ENCODE measurements around the gene PDF.

Gene PDF

DNA sequence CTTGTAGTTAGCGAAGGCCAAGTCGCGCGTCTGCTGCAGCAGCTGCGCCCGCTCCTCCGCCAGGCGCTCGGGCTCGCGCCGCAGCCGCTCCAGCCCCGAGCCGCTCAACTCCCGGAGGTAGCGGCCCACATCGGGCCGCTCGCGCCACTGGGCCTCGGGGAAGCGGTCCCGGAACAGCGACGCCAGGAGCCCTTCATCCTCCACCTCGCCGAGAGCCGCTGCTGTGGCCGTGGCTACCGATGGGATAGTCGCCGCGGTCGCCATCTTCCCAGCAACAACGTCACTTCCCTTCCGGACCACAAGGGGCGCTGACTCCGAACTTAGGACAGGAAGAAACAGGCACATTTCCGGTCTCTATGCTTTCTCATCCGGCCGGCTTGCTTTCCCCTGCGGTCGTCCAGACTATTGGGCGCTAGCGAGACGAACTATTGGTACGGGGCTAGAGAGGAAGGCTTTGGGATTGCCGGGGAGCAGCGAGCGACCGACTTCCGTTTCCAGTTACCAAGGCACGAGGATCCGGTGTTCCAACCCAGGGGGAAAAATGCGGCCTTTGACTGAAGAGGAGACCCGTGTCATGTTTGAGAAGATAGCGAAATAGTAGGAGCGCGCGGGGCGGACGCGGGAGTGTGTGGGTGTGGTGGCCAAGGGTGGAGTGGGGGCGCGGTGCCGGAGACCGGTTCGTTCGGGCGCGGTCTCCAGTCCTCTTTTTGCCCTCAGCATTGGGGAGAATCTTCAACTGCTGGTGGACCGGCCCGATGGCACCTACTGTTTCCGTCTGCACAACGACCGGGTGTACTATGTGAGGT is 9.1 kb upstream of the PDF start, which contains the start of the genes COG8 and NIP7:
Gene COG8 (minus strand): TSS at position 276 of the 806 bp plus-strand sequence. CDS start 12 bp downstream, at position 264.
Gene NIP7 (plus strand): TSS at position 484 of the 806 bp plus-strand sequence. CDS start 58 bp downstream, at position 542.
- peak; percentile 98 for DNase-seq (ENCODE audit: low spot score)

DNA sequence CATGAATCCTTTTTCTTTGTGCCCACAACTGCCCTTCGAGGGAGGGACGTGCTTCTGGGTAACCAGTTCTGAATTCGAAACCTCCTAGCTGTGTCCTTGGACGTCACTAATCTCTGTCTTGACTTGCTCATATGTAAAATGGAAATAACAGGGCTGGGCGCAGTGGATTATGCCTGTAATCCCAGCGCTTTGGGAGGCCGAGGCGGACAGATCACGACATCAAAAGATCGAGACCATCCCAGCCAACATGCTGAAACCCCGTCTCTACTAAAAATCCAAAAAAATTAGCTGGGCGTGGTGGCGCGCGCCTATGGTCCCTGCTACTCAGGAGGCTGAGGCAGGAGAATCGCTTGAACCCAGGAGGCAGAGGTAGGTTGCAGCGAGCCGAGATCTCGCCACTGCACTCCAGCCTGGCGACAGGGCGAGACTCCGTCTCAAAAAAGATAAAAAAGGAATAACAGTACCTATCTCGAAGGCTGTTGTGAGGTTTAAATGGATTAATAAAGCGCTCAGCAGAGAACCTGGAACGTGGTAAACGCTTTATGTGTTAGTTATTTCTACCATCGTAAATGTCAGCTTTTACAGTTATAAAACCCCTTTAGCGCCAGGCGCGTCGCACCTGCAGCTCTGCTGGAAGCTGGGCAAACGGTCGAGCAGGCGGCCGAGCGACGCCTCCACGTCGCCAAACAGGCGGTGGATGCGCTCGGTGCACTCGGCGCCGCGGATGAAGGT is 8.3 kb upstream of the PDF start:
- no peak for DNase-seq (ENCODE audit: low spot score)

DNA sequence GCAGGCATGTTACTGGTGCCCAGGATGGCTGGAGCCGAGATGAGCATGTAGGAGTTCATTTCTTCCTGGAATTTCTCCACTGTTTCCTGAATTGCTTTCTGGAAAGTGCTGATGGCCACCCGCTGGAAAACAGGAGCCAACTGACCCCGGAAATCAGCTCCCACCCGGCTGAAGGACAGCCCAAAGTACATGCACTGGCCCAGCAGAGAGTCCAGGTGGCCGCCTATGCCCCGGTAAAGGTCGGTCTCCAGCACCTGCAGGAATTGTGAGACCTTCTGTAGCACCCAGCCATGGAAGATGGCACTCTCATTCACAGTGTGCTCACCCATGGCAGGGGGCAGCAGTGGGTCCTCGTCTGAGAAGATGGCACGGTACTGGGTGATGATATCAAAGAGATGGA is 4.3 kb upstream of the PDF start:
- DNase-seq (ENCODE audit: low spot score) = no peak

DNA sequence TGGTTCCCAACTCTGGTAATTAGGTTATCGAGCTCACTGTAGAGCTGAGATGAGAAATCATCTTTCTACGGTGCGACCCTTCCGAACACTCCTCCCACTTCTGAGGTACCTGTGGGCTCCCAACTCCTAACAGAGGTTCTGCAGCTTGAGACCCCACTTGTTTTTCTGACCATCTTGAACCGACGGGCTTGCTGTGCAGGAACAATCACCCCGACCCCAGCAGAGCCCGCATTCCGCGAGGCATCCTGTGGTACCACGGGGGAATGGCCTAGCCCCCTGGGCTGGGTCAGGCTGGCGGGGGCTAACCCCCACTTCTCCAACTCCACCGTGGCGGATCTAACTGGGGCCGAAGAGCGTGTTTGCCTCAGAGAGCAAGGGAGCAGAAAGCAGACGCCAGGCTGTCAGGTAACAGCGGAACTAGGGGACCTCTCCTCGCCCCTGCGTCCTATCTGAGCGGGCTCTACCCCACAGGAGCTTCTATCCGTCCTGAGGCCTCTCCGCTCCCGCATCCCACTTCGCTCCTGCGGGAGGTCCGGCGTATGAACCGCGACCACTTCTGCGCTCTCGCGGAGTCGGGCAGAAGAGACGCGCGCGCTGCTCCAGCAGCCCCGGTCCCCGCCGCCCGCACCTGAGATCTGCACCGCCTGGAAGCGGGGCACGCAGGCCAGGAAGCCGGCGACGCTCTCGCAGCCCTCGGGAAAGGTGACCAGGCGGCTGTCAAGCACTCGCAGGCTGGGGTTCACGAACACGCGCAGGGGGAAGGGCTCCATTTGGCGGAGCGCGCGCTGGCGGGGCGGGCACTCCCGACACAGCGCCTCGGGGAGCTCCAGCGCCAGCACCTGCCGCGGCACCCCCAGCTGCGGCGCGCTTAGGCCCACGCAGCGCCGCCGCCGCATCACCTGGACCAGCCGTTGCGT is 761 bp downstream of the PDF start:
- DNase-seq (ENCODE audit: low spot score) = no peak

- no peak for DNase-seq (ENCODE audit: low spot score)
These were observed 1.5 kb downstream of the PDF start for GRCh38 chr16:69328854-69329316.

GRCh38 chr16:69327585-69328310 is 2.6 kb downstream of the PDF start:
- no peak for DNase-seq (ENCODE audit: low spot score)

- no peak for DNase-seq (ENCODE audit: low spot score)
These were observed 4.1 kb downstream of the PDF start for GRCh38 chr16:69326172-69326873.

DNA sequence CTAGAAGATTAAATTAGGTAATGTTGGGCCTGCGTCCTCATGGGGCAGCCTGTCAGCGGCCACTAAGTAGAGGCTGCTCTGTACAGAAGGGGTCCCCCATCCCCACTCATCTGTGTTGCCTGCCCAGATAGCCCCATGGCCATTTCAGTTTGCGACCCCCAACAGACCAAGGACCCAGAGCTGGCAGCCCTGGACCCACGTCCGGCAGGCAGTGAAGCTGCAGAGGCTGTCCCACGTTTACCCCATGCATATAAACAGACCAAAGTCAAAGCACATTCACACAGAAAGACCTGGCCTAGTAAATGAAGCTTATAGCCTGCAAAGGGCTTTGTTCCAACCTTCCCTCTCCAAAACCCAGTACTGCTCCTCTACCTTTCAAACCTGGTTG is 4.6 kb downstream of the PDF start:
- DNase-seq (ENCODE audit: low spot score) = no peak

DNA sequence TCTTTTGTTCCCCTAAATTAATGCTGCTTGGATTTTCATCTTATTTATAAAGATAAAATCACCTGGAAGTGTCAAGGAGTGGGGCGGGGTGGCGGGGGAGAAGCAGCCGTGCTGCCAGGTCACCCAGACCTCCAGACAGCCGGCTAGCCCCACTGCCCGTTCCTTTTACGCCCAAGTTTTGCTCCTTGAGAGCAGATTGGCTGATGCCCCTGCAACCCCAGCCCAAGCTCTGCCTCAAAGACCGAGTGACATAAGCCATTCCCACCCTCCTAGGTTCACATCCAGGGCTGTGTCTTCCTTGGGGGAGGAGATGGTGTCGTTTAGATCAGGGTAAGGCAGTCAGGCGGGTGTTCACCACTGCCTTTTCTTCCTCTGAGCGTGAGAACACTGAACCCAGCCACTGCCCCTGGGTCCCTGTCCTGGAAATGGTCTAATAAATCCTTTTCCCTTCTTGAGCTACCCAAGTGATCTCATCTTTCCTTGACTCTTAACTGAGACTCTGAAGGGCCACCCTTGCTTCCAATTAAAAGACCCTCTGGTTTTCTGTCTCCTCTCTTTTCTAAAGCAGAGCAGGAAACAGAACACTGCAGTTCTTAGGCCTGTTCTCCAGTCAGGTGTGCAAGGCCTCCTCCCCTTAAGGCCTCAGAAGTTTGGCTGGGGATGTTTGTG is 5.7 kb downstream of the PDF start:
- no peak for DNase-seq (ENCODE audit: low spot score)

- no peak for DNase-seq (ENCODE audit: low spot score)
These were observed 6.3 kb downstream of the PDF start for GRCh38 chr16:69324013-69324531.

GRCh38 chr16:69323415-69323814 is 7.0 kb downstream of the PDF start:
- no peak for DNase-seq (ENCODE audit: low spot score)

- no peak for DNase-seq (ENCODE audit: low spot score)
These were observed 8.0 kb downstream of the PDF start for GRCh38 chr16:69322343-69322742.

GRCh38 chr16:69321080-69321479 is 9.3 kb downstream of the PDF start:
- DNase-seq (ENCODE audit: low spot score) = no peak

DNA sequence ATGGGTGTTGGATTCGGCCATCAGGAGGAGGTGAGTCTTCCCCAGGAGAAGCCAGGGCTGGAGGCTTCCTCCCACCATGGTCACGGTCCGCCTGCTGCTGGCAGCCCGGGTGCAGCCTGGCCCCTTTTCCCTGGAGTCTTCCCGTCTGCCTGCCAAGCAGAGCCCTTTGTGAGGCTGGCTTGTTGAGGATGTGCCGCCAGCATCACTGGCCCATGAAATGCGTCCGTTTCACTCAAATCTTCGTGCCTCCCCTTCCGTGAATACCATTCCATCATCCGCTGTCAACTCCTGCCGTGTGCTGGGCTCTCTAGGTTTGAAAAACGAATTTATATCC is 9.7 kb downstream of the PDF start:
- no peak for DNase-seq (ENCODE audit: low spot score)

DNA sequence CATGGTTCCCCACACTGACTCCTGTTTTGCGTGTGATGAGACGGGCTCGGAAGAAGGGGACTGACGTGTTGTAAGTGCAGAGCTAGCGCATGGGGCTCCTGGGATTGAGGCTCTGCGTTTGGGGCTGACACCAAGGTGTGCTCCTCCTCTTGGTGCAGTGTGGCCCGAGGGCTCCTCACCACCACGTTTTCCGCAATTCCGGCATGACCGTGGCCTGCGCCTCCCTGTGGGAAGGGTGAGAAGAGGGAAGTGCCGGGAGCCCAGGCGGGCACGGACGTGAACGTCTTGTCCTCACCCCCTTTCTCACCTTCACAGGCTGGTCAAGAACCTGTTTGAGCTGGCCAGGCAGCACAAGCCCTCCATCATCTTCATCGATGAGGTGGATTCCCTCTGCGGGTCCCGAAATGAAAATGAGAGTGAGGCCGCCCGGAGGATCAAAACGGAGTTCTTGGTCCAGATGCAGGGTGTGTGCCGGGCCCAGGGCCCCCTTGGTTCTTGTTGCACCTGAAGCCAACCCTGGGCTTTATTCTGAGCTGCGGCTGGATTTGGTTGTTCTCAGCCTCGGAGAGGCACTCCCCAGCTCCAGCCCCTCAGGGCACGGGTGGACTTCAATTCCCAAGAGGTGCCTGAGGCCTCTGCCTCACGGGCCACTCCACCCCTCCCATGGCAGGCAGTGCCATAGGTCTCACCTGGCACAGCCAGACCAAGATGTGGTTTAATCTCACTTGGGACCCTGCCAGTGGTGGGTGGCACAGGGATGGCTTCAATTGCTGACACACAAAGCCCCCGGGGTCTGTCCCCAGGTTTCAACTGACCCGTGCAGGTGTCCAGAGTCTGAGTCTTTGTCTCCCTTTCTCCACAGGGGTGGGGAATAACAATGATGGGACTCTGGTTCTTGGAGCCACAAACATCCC is 10.3 kb downstream of the PDF start:
- no peak for DNase-seq (ENCODE audit: low spot score)

GRCh38 chr16:69319381-69319780 is 11.0 kb downstream of the PDF start:
- no peak for DNase-seq (ENCODE audit: low spot score)

DNA sequence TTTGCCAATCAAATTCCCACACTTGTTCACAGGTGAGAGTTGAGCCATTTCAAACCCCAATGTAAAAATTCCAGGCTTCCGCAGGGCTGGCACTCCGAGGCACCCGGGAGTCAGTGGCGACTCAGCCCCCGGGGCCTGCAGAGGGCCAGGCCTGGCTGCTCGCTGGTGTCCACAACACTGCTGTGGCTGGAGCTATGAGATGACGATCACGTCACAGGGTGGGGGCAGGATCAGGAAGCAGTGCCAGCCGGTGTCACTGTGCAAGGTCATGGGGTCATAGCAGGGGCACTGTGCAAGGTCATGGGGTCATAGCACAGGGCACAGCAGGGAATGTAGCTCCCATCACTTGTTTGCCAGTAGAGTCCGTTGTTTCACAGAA is 11.5 kb downstream of the PDF start:
- DNase-seq (ENCODE audit: low spot score) = no peak

GRCh38 chr16:69318177-69318910 is 12.0 kb downstream of the PDF start:
- no peak for DNase-seq (ENCODE audit: low spot score)

Data from kidney capillary endothelial cell (primary cell).